Gastrocnemius medialis (tissue), 4 donors: ENCODE results near the gene HSD17B10. TPM values are rescaled to one million over a fixed set of nuclear protein-coding genes. Genes with fewer than 3 reads are reported as not detected.

ENCODE experiments used
- ATAC-seq, 2 donors: fragments of 150-250 bp; one replicate each; pipeline ENCODE4 v1.9.1; 2016
- DNase-seq, 2 donors: peaks; one replicate each; pipeline ENCODE4 v3.0.0-alpha.2; 2019
- H3K27ac ChIP-seq, 4 donors: fragments of 200-600 bp; sonication (generic); 1 replicate in 1 of 4; 2 replicates in 3 of 4; pipeline ENCODE4 v1.5.1; 2016 to 2018; ENCODE audit warnings: mild to moderate bottlenecking in 2 of 4, moderate library complexity in 1 of 4
- H3K27me3 ChIP-seq, 3 donors: fragments of 200-600 bp; sonication (generic) in 2 of 3; 1 replicate in 1 of 3; 2 replicates in 2 of 3; pipeline versions ENCODE4 v1.5.1 to v1.6.0; 2016 to 2019; ENCODE audit warnings: mild to moderate bottlenecking in 1 of 3, moderate library complexity in 1 of 3
- H3K36me3 ChIP-seq, 2 donors: fragments of 200-600 bp; sonication (generic) in 1 of 2; one replicate each; pipeline ENCODE4 v1.5.1; 2017 to 2018
- H3K4me1 ChIP-seq, 2 donors: fragments of 200-600 bp; sonication (generic) in 1 of 2; one replicate each; pipeline ENCODE4 v1.5.1; 2016 to 2017; ENCODE audit warnings: mild to moderate bottlenecking in 2 of 2
- H3K4me3 ChIP-seq, 4 donors: fragments of 200-600 bp; sonication (generic) in 3 of 4; 1 replicate in 1 of 4; 2 replicates in 3 of 4; pipeline ENCODE4 v1.5.1; 2016 to 2019; ENCODE audit warnings: mild to moderate bottlenecking in 2 of 4
- H3K9me3 ChIP-seq, 3 donors: fragments of 200-600 bp; sonication (generic) in 2 of 3; 1 replicate in 1 of 3; 2 replicates in 2 of 3; pipeline ENCODE4 v1.5.1; 2016 to 2019
- CTCF ChIP-seq, 5 experiments: fragments of 450-650 bp in 3 of 5; fragments of 200-600 bp in 2 of 5; sonication (generic) in 2 of 5; IDR thresholded peaks in 4 of 5; conservative IDR thresholded peaks in 1 of 5; 1 replicate in 4 of 5; 2 replicates in 1 of 5; pipeline ENCODE4 v1.5.1; 2016 to 2019; ENCODE audit warnings: antibody characterized with exemption in 5 of 5, mild to moderate bottlenecking in 3 of 5, moderate library complexity in 3 of 5
- POLR2A ChIP-seq, 2 donors: fragments of 450-650 bp; IDR thresholded peaks; one replicate each; pipeline ENCODE4 v1.6.1; 2017; ENCODE audit warnings: antibody characterized with exemption in 2 of 2, mild to moderate bottlenecking in 2 of 2, moderate library complexity in 2 of 2
- in situ Hi-C, 4 donors: fragments of 200-750 bp; cut with MboI; loops; one replicate each; pipeline versions ENCODE4 v1.15.0 to v1.8.0; 2017; ENCODE audit warnings: low sequenced_read_pairs in 4 of 4
- intact Hi-C: fragments of 100-400 bp; cut with DNase I; formaldehyde crosslinking; loops from one replicate; pipeline ENCODE4 v1.15.1; 2023; ENCODE audit warnings: low total_unique reads
- total RNA-seq, 4 donors: library from RNA; depleted of rRNA; stranded (reverse); fragments of >200 nt; gene quantifications; one replicate each; pipeline versions ENCODE4 v1.1.0 to v1.2.3, GENCODE V29; 2016

Gene HSD17B10
- total RNA-seq, result 100 to 1,000 TPM in 1 of 4 donors, 10 to 100 TPM in 3; 62.2 to 106 (median 75.3) TPM

GRCh38 chrX:53433651-53434639 is at the start of gene HSD17B10:
HSD17B10 (minus strand) TSS chrX:53434370; CDS start chrX:53434345, 25 bp downstream.
- Histone ChIP-seq H3K9me3 (no peaks in the 10 kb centered on the region), H3K4me1 (peaks cover 5 to 9% of the 10 kb centered on the region in 2 donors), H3K27me3 (no peaks in the 10 kb centered on the region), H3K36me3 (peaks cover 0 to 7% of the 10 kb centered on the region in 2 donors), H3K4me3 (peak within 1 kb of the TSS; percentile 63 to 71 (median 69)), H3K27ac (peak within 1 kb of the TSS; percentile 78 to 90 (median 86))
- ATAC-seq, result peak; percentile 87 to 93
- TF ChIP-seq POLR2A (IDR thresholded peaks at IDR 0.05) (peak; percentile 58 to 83), CTCF (IDR thresholded peaks at IDR 0.05 in 4 of 5, conservative IDR thresholded peaks at IDR 0.05 in 1 of 5) (no peak)
- intact Hi-C loops, result loop anchor here (1.0 kb wide), 1 partner anchor 12 kb away; the partner anchor contains the start of genes RIBC1 and SMC1A
- peak; percentile 78 to 87 for DNase-seq
- in situ Hi-C loops, result loop anchor here in 2 of 4 donors (25.0 kb wide), 1 partner anchor 122 kb away; no protein-coding TSS in a partner anchor

DNA sequence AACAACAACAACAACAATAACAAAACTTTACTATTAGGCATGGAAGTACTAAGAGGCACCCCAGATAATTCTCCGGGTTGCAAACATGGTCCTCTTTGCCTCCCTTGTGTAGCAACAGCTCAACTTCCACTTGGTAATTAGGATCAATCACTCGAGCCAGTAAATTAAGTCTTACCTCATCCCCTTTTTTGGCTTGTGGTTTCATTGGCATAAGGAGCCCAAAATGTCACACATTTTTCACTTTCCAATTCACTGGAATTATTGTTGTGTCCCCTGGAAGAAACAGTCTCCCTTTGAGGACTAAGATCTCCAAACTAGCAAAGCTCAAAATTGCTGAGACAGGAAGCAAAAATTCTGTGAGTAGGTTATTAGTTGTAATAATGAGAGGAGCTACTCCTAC is 49.2 kb upstream of the HSD17B10 start:
- no peaks in the 10 kb centered on the region for H3K36me3 ChIP-seq
- no peak for ATAC-seq
- no peak overlapping the region for H3K27ac ChIP-seq
- no peaks in the 10 kb centered on the region for H3K4me1 ChIP-seq
- H3K27me3 ChIP-seq, result no peaks in the 10 kb centered on the region
- DNase-seq, result no peak
- intact Hi-C loops, result no loop called here
- in situ Hi-C loops, result no loop called here
- H3K9me3 ChIP-seq, result no peaks in the 10 kb centered on the region
- no peak for TF ChIP-seq POLR2A (IDR thresholded peaks at IDR 0.05)
- TF ChIP-seq CTCF (IDR thresholded peaks at IDR 0.05 in 4 of 5, conservative IDR thresholded peaks at IDR 0.05 in 1 of 5), result no peak
- no peak overlapping the region for H3K4me3 ChIP-seq

- Histone ChIP-seq H3K4me1 (no peaks in the 10 kb centered on the region), H3K27ac (no peak overlapping the region), H3K27me3 (peaks cover 0 to 3% (median 0%) of the 10 kb centered on the region in 3 donors), H3K36me3 (no peaks in the 10 kb centered on the region), H3K4me3 (no peak overlapping the region), H3K9me3 (no peaks in the 10 kb centered on the region)
- in situ Hi-C loops, result no loop called here
- DNase-seq, result peak in 1 of 2 donors; percentile 29
- intact Hi-C loops, result no loop called here
- TF ChIP-seq POLR2A (IDR thresholded peaks at IDR 0.05) (no peak), CTCF (IDR thresholded peaks at IDR 0.05 in 4 of 5, conservative IDR thresholded peaks at IDR 0.05 in 1 of 5) (peak in 4 of 5 experiments; percentile 13 to 59 (median 35))
- peak; percentile 42 to 66 for ATAC-seq
These were observed 47.8 kb upstream of the HSD17B10 start for GRCh38 chrX:53481816-53482465.

- no peaks in the 10 kb centered on the region for H3K4me1 ChIP-seq
- ATAC-seq (no peak), DNase-seq (no peak)
- no peak overlapping the region for H3K27ac ChIP-seq
- H3K27me3 ChIP-seq, result peaks cover 0 to 3% (median 0%) of the 10 kb centered on the region in 3 donors
- in situ Hi-C loops, result no loop called here
- no peak overlapping the region for H3K4me3 ChIP-seq
- H3K9me3 ChIP-seq, result no peaks in the 10 kb centered on the region
- TF ChIP-seq POLR2A (IDR thresholded peaks at IDR 0.05), result no peak
- peak in 1 of 5 experiments; percentile 17 for TF ChIP-seq CTCF (IDR thresholded peaks at IDR 0.05 in 4 of 5, conservative IDR thresholded peaks at IDR 0.05 in 1 of 5)
- intact Hi-C loops, result no loop called here
- H3K36me3 ChIP-seq, result no peaks in the 10 kb centered on the region
These were observed 46.9 kb upstream of the HSD17B10 start for GRCh38 chrX:53481093-53481492.
